ENCODE data around the gene DLGAP4.

The DLGAP4 gene

DNA sequence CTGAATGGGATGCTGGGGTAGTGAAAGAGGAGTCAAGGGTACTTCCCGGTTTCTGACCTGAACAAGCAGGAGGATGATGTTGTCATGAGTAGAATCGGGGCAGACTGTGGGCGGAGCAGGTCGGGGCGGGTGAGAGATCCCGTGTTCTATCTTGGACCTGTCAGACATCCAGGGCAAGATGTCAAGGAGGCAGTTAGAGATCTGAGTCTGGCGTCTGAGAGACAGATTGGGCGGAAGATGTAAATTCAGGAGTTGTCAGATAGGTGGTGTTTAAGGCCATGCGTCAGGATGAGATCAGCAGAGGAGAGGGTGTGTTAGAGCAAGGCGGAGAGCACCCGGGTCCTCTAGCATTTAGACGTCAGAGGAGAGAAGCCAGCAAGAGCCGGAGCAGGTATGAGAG is 115.5 kb downstream of the DLGAP4 start:
- no peak for TF ChIP-seq CTCF (IDR thresholded peaks at IDR 0.05; ENCODE audit: insufficient read depth, low read length, missing control alignments)
- POLR2A ChIA-PET, result no interaction called here
- H3K4me3 ChIP-seq (ENCODE audit: low read depth, low read length), result no peak overlapping the region
- CTCF ChIA-PET, result no interaction called here
- DNase-seq (ENCODE audit: low read depth, low spot score), result no peak

- no peak for DNase-seq (ENCODE audit: low read depth, low spot score)
- POLR2A ChIA-PET, result no interaction called here
- CTCF ChIA-PET, result interaction anchor here (1.1 to 1.8 kb wide), 2 partner anchors 11 to 15 kb away, joined by 3 to 7 read pairs; no protein-coding TSS in a partner anchor
- no peak for TF ChIP-seq CTCF (IDR thresholded peaks at IDR 0.05; ENCODE audit: insufficient read depth, low read length, missing control alignments)
- H3K4me3 ChIP-seq (ENCODE audit: low read depth, low read length), result no peak overlapping the region
These were observed 118.2 kb downstream of the DLGAP4 start for GRCh38 chr20:36424314-36424713.

- no peak overlapping the region for H3K4me3 ChIP-seq (ENCODE audit: low read depth, low read length)
- POLR2A ChIA-PET, result no interaction called here
- CTCF ChIA-PET, result interaction anchor here (1.1 to 1.8 kb wide), 2 partner anchors 12 to 14 kb away, joined by 3 to 7 read pairs; no protein-coding TSS in a partner anchor
- TF ChIP-seq CTCF (IDR thresholded peaks at IDR 0.05; ENCODE audit: insufficient read depth, low read length, missing control alignments), result no peak
- no peak for DNase-seq (ENCODE audit: low read depth, low spot score)
These were observed 119.0 kb downstream of the DLGAP4 start for GRCh38 chr20:36425166-36425565.

DNA sequence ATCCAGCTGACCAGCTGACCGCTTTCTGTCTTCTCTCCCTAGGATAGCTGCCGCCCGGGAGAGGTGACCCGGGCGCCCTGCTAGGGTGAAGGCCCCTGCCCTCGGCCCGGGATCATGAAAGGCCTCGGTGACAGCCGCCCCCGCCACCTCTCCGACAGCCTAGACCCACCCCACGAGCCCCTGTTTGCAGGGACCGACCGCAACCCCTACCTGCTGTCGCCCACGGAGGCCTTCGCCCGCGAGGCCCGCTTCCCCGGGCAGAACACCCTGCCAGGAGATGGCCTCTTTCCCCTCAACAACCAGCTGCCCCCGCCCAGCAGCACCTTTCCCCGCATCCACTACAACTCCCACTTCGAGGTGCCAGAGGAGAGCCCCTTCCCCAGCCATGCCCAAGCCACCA is 125.5 kb downstream of the DLGAP4 start:
- CTCF ChIA-PET, result interaction anchor here (4.4 kb wide), 1 partner anchor 8 kb away, joined by 32 read pairs; no protein-coding TSS in a partner anchor
- no peak overlapping the region for H3K4me3 ChIP-seq (ENCODE audit: low read depth, low read length)
- DNase-seq (ENCODE audit: low read depth, low spot score), result no peak
- POLR2A ChIA-PET, result no interaction called here
- TF ChIP-seq CTCF (IDR thresholded peaks at IDR 0.05; ENCODE audit: insufficient read depth, low read length, missing control alignments), result no peak

DNA sequence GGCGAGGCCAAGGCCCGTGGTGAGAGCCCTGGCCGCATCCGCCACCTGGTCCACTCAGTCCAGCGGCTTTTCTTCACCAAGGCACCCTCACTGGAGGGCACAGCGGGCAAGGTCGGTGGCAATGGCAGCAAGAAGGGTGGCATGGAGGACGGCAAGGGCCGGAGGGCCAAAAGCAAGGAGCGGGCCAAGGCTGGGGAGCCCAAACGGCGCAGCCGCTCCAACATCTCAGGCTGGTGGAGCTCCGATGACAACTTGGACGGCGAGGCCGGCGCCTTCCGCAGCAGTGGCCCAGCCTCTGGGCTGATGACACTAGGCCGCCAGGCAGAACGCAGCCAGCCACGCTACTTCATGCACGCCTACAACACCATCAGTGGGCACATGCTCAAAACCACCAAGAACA is 126.0 kb downstream of the DLGAP4 start:
- POLR2A ChIA-PET, result no interaction called here
- DNase-seq (ENCODE audit: low read depth, low spot score), result no peak
- no peak for TF ChIP-seq CTCF (IDR thresholded peaks at IDR 0.05; ENCODE audit: insufficient read depth, low read length, missing control alignments)
- CTCF ChIA-PET, result no interaction called here
- no peak overlapping the region for H3K4me3 ChIP-seq (ENCODE audit: low read depth, low read length)

- H3K4me3 ChIP-seq (ENCODE audit: low read depth, low read length), result no peak overlapping the region
- POLR2A ChIA-PET, result no interaction called here
- DNase-seq (ENCODE audit: low read depth, low spot score), result no peak
- no peak for TF ChIP-seq CTCF (IDR thresholded peaks at IDR 0.05; ENCODE audit: insufficient read depth, low read length, missing control alignments)
- CTCF ChIA-PET, result no interaction called here
These were observed 128.2 kb downstream of the DLGAP4 start for GRCh38 chr20:36434383-36434782.

All from AG04449 (cell line).